Tibial nerve (tissue), 4 donors: ENCODE data around the gene CDHR5. TPM values are rescaled to one million over a fixed set of nuclear protein-coding genes. Genes with fewer than 3 reads are reported as not detected.
"Not testable (repeated sequence)": the region's sequence is repeated elsewhere in the genome, so short reads cannot be mapped to it uniquely, and the experiment has no call there.

Experiments used
- DNase-seq, 2 donors: peaks; one replicate each; pipeline ENCODE4 v3.0.0-alpha.2; 2019; ENCODE audit warnings: low spot score in 2 of 2
- H3K27ac ChIP-seq, 4 donors: fragments of 200-600 bp; sonication (generic) in 3 of 4; one replicate each; pipeline ENCODE4 v1.5.1; 2017 to 2019; ENCODE audit warnings: mild to moderate bottlenecking in 1 of 4
- H3K27me3 ChIP-seq, 2 donors: fragments of 200-600 bp; sonication (generic) in 1 of 2; one replicate each; pipeline versions ENCODE4 v1.5.1 to v1.6.0; 2017 to 2019
- H3K36me3 ChIP-seq, 3 donors: fragments of 200-600 bp; sonication (generic); one replicate each; pipeline ENCODE4 v1.5.1; 2018 to 2019
- H3K4me1 ChIP-seq, 4 donors: fragments of 200-600 bp; sonication (generic) in 3 of 4; one replicate each; pipeline ENCODE4 v1.5.1; 2017 to 2019
- H3K4me3 ChIP-seq, 4 donors: fragments of 200-600 bp; sonication (generic) in 3 of 4; one replicate each; pipeline ENCODE4 v1.5.1; 2017 to 2019; ENCODE audit warnings: mild to moderate bottlenecking in 1 of 4, moderate library complexity in 1 of 4
- H3K9me3 ChIP-seq, 4 donors: fragments of 200-600 bp; sonication (generic) in 3 of 4; one replicate each; pipeline ENCODE4 v1.5.1; 2017 to 2019
- EP300 ChIP-seq, 2 donors: sonication (generic); formaldehyde crosslinking; IDR thresholded peaks; one replicate each; pipeline ENCODE4 v1.6.1; 2017; ENCODE audit warnings: antibody characterized with exemption in 2 of 2, mild to moderate bottlenecking in 1 of 2
- POLR2A ChIP-seq, 2 donors: fragments of 450-650 bp; IDR thresholded peaks; one replicate each; pipeline ENCODE4 v1.6.1; 2017; ENCODE audit warnings: antibody characterized with exemption in 2 of 2, mild to moderate bottlenecking in 2 of 2, moderate library complexity in 2 of 2
- WGBS, 2 donors: methylation state at CpG; one replicate each; pipeline ENCODE4 v1.1.5; 2018; 5-methylcytosine and 5-hydroxymethylcytosine counted together
- total RNA-seq, 4 donors: library from RNA; depleted of rRNA; stranded (reverse); fragments of >200 nt; gene quantifications; one replicate each; pipeline ENCODE4 v1.1.0, GENCODE V29; 2016
- TF ChIP-seq, protein P1 (sequence below), 5 experiments: fragments of 200-600 bp in 3 of 5; fragments of 450-650 bp in 2 of 5; sonication (generic) in 3 of 5; IDR thresholded peaks; one replicate each; pipeline ENCODE4 v1.5.1; 2016 to 2019; ENCODE audit warnings: antibody characterized with exemption in 5 of 5, mild to moderate bottlenecking in 3 of 5, moderate library complexity in 2 of 5

The CDHR5 gene
- total RNA-seq, 4 donors from 2014 or later = not detected

GRCh38 chr11:653837-654236, 29.1 kb upstream of the CDHR5 start:
- 89 to 91% methylated on average over 15 of the region's 15 CpGs for WGBS, 2 donors
- Histone ChIP-seq H3K27me3 (no peaks in the 10 kb centered on the region), H3K4me3 (no peak overlapping the region), H3K4me1 (no peaks in the 10 kb centered on the region), H3K36me3 (peaks cover 0 to 74% (median under 1%) of the 10 kb centered on the region in 3 donors), H3K27ac (no peak overlapping the region), H3K9me3 (no peaks in the 10 kb centered on the region)
- TF ChIP-seq EP300 (IDR thresholded peaks at IDR 0.05) (no peak), POLR2A (IDR thresholded peaks at IDR 0.05) (no peak)
- TF ChIP-seq, protein P1, sequence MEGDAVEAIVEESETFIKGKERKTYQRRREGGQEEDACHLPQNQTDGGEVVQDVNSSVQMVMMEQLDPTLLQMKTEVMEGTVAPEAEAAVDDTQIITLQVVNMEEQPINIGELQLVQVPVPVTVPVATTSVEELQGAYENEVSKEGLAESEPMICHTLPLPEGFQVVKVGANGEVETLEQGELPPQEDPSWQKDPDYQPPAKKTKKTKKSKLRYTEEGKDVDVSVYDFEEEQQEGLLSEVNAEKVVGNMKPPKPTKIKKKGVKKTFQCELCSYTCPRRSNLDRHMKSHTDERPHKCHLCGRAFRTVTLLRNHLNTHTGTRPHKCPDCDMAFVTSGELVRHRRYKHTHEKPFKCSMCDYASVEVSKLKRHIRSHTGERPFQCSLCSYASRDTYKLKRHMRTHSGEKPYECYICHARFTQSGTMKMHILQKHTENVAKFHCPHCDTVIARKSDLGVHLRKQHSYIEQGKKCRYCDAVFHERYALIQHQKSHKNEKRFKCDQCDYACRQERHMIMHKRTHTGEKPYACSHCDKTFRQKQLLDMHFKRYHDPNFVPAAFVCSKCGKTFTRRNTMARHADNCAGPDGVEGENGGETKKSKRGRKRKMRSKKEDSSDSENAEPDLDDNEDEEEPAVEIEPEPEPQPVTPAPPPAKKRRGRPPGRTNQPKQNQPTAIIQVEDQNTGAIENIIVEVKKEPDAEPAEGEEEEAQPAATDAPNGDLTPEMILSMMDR (IDR thresholded peaks at IDR 0.05) = no peak
- DNase-seq = no peak

DNA sequence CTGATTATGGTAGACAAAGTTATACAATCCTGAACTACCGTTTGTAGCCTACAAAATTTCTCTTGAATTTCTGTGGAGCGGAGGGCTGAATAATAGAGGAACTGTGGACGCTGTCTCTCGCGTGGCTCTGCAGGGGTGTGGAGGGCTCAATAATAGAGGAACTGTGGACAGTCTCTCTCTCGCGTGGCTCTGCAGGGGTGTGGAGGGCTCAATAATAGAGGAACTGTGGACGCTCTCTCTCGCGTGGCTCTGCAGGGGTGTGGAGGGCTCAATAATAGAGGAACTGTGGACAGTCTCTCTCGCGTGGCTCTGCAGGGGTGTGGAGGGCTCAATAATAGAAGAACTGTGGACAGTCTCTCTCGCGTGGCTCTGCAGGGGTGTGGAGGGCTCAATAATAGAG, 28.4 kb upstream of the CDHR5 start:
- not testable (repeated sequence) for H3K4me1 ChIP-seq, H3K4me3 ChIP-seq, H3K27me3 ChIP-seq, H3K9me3 ChIP-seq, DNase-seq, H3K27ac ChIP-seq
- peaks cover 0 to 70% (median 0%) of the 10 kb centered on the region in 3 donors for H3K36me3 ChIP-seq
- WGBS, 2 donors = 83 to 85% methylated on average over 14 of the region's 14 CpGs

DNA sequence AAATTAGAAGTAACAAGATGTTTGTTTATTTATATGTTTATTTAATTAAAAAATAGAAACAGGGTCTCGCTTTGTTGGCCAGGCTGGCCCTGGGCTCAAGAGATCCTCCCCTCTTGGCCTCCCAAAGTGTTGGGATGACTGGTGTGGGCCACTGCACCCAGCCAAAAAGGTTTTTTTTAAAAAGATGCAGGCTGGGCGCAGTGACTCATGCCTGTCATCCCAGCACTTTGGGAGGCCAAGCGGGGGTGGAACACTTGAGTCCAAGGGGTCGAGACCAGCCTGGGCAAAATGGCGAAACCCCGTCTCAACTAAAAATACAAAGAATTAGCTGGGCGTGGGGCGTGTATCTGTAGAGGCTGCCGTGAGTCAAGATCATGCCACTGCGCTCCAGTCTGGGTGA, 25.7 kb upstream of the CDHR5 start:
- WGBS, 2 donors = 81 to 88% methylated on average over 10 of the region's 10 CpGs
- H3K9me3 ChIP-seq = no peaks in the 10 kb centered on the region
- peaks cover 0 to 68% (median 0%) of the 10 kb centered on the region in 3 donors for H3K36me3 ChIP-seq
- no peaks in the 10 kb centered on the region for H3K27me3 ChIP-seq
- H3K27ac ChIP-seq = no peak overlapping the region
- TF ChIP-seq EP300 (IDR thresholded peaks at IDR 0.05) (no peak), POLR2A (IDR thresholded peaks at IDR 0.05) (no peak)
- TF ChIP-seq, protein P1 (IDR thresholded peaks at IDR 0.05) = no peak
- no peaks in the 10 kb centered on the region for H3K4me1 ChIP-seq
- DNase-seq = no peak
- H3K4me3 ChIP-seq = no peak overlapping the region

DNA sequence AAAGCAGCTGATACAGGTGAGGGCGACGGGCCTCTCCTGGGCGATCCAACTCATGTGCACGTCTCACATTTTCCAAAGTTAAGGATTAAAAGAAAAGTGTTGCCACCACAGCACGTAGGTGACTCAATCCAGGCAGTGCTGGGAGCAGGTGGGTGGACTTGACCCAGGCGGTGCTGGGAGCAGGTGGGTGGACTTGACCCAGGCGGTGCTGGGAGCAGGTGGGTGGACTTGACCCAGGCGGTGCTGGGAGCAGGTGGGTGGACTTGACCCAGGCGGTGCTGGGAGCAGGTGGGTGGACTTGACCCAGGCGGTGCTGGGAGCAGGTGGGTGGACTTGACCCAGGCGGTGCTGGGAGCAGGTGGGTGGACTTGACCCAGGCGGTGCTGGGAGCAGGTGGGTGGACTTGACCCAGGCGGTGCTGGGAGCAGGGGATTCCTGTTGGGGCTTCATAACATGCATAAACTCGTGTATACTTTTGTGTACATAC, 23.0 kb upstream of the CDHR5 start:
- not testable (repeated sequence) for H3K9me3 ChIP-seq, H3K4me1 ChIP-seq, H3K27ac ChIP-seq, H3K4me3 ChIP-seq, H3K27me3 ChIP-seq, DNase-seq
- 74 to 77% methylated on average over 10 to 11 of the region's 14 CpGs for WGBS, 2 donors
- H3K36me3 ChIP-seq = peaks cover 0 to 67% (median 4%) of the 10 kb centered on the region in 3 donors

GRCh38 chr11:646214-646613, 21.5 kb upstream of the CDHR5 start:
- peaks cover 0 to 70% (median 4%) of the 10 kb centered on the region in 3 donors for H3K36me3 ChIP-seq

DNA sequence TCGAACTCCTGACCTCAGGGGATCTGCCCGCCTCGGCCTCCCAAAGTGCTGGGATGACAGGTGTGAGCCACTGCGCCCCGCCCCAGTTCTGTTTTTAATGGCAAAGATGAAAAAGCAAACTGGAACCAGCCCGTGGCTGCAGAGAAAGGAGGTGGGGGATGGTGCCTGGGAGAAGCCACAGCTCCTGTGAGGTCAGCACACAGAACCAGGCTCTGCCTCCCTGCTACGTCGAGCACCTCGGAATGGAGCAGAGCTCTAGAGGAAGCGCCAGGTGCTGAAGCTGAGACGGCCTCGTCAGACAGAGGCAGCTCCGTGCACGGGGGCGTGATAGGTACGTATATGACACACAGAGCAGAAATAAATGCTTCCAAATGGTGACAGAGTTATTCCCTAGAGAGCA, 20.8 kb upstream of the CDHR5 start:
- WGBS, 2 donors = 82 to 86% methylated on average over 16 of the region's 16 CpGs
- TF ChIP-seq POLR2A (IDR thresholded peaks at IDR 0.05) (no peak), EP300 (IDR thresholded peaks at IDR 0.05) (no peak)
- TF ChIP-seq, protein P1 (IDR thresholded peaks at IDR 0.05) = no peak
- H3K27ac ChIP-seq = no peak overlapping the region
- no peaks in the 10 kb centered on the region for H3K4me1 ChIP-seq
- H3K36me3 ChIP-seq = peaks cover 0 to 70% (median 4%) of the 10 kb centered on the region in 3 donors
- DNase-seq = no peak
- no peaks in the 10 kb centered on the region for H3K27me3 ChIP-seq
- no peaks in the 10 kb centered on the region for H3K9me3 ChIP-seq
- H3K4me3 ChIP-seq = no peak overlapping the region

More at GRCh38 chr11:646214-646613, 21.5 kb upstream of the CDHR5 start:
- DNase-seq = no peak
- H3K27me3 ChIP-seq = no peaks in the 10 kb centered on the region
- H3K27ac ChIP-seq = no peak overlapping the region
- TF ChIP-seq, protein P1 (IDR thresholded peaks at IDR 0.05) = no peak
- no peak for TF ChIP-seq POLR2A (IDR thresholded peaks at IDR 0.05)
- no peak overlapping the region for H3K4me3 ChIP-seq
- H3K4me1 ChIP-seq = no peaks in the 10 kb centered on the region
- 75 to 77% methylated on average over 14 of the region's 14 CpGs for WGBS, 2 donors
- H3K9me3 ChIP-seq = no peaks in the 10 kb centered on the region
